VCaP (cell line): ENCODE data around the gene HIRIP3.
"Not testable (repeated sequence)": the region's sequence is repeated elsewhere in the genome, so short reads cannot be mapped to it uniquely, and the experiment has no call there.

Experiments used
- H3K27ac ChIP-seq: fragments of 450-650 bp; 2 replicates; pipeline ENCODE4 v1.5.1; 2017
- CTCF ChIP-seq: fragments of 450-650 bp; conservative IDR thresholded peaks from 2 replicates; pipeline ENCODE4 v1.5.1; 2017; ENCODE audit warnings: mild to moderate bottlenecking, moderate library complexity

Gene HIRIP3

GRCh38 chr16:29963021-29963743 is 32.2 kb downstream of the HIRIP3 start:
- H3K27ac ChIP-seq: peak overlapping the region; percentile 73; the same call in 1 of the 2 replicates

GRCh38 chr16:29962344-29962994 is 32.9 kb downstream of the HIRIP3 start:
- no peak for TF ChIP-seq CTCF

More at GRCh38 chr16:29963021-29963743, 32.2 kb downstream of the HIRIP3 start:
- no peak for TF ChIP-seq CTCF

GRCh38 chr16:29961479-29962343 is 33.7 kb downstream of the HIRIP3 start, which contains the start of gene TMEM219:
TSS of gene TMEM219 (plus strand) at chr16:29962079. CDS start at chr16:29963144, 1,065 bp downstream.
- TF ChIP-seq CTCF: peak; percentile 18
- peak within 1 kb of the TSS; percentile 73 for H3K27ac ChIP-seq

More at GRCh38 chr16:29962344-29962994, 32.9 kb downstream of the HIRIP3 start:
- peak overlapping the region; percentile 73 for H3K27ac ChIP-seq

GRCh38 chr16:29961127-29961478 is 34.3 kb downstream of the HIRIP3 start:
- peak overlapping the region; percentile 73 for H3K27ac ChIP-seq
- TF ChIP-seq CTCF: no peak

- H3K27ac ChIP-seq: not testable (repeated sequence)
Observed at GRCh38 chr16:29959821-29960220, 35.6 kb downstream of the HIRIP3 start.

GRCh38 chr16:29959293-29959692 is 36.1 kb downstream of the HIRIP3 start:
- H3K27ac ChIP-seq: no peak overlapping the region
- no peak for TF ChIP-seq CTCF

GRCh38 chr16:29958756-29959155 is 36.7 kb downstream of the HIRIP3 start:
- no peak overlapping the region for H3K27ac ChIP-seq
- no peak for TF ChIP-seq CTCF
